Dedifferentiated amniotic fluid mesenchymal stem cell (primary cell): Measurements from ENCODE around the gene AGO1.

ENCODE experiments used
- DNase-seq: peaks from one replicate; pipeline ENCODE4 v3.0.0-alpha.2; 2016; ENCODE audit errors: extremely low spot score

Gene AGO1

GRCh38 chr1:35882945-35883634 lies at the start of gene AGO1:
Gene AGO1, plus strand, starts transcription at chr1:35883209. Its CDS starts 213 bp downstream, at chr1:35883422.
- peak; percentile 89 for DNase-seq

- no peak for DNase-seq
Observed at GRCh38 chr1:35833395-35833794, 49.6 kb upstream of the AGO1 start.

GRCh38 chr1:35834218-35834617 lies 48.8 kb upstream of the AGO1 start:
- DNase-seq = no peak

GRCh38 chr1:35835398-35835797 lies 47.6 kb upstream of the AGO1 start:
- DNase-seq = no peak

- DNase-seq = no peak
Observed at GRCh38 chr1:35836734-35837133, 46.3 kb upstream of the AGO1 start.

- DNase-seq = no peak
Observed at GRCh38 chr1:35838693-35839245, 44.2 kb upstream of the AGO1 start.

- DNase-seq = no peak
Observed at GRCh38 chr1:35844826-35845225, 38.2 kb upstream of the AGO1 start.

GRCh38 chr1:35845766-35846165 lies 37.2 kb upstream of the AGO1 start:
- DNase-seq = peak; percentile 16

GRCh38 chr1:35847935-35848565 lies 35.0 kb upstream of the AGO1 start:
- no peak for DNase-seq

- DNase-seq = no peak
Observed at GRCh38 chr1:35850051-35850450, 33.0 kb upstream of the AGO1 start.

GRCh38 chr1:35850716-35851115 lies 32.3 kb upstream of the AGO1 start:
- no peak for DNase-seq

- peak; percentile 63 for DNase-seq
Observed at GRCh38 chr1:35851132-35851869, 31.7 kb upstream of the AGO1 start.

- DNase-seq = no peak
Observed at GRCh38 chr1:35852241-35852640, 30.8 kb upstream of the AGO1 start.

- DNase-seq = no peak
Observed at GRCh38 chr1:35854989-35855700, 27.9 kb upstream of the AGO1 start.

- DNase-seq = no peak
Observed at GRCh38 chr1:35856964-35857363, 26.0 kb upstream of the AGO1 start.

GRCh38 chr1:35857830-35858229 lies 25.2 kb upstream of the AGO1 start:
- no peak for DNase-seq

GRCh38 chr1:35860696-35861095 lies 22.3 kb upstream of the AGO1 start:
- no peak for DNase-seq

- DNase-seq = no peak
Observed at GRCh38 chr1:35863136-35863535, 19.9 kb upstream of the AGO1 start.

- DNase-seq = no peak
Observed at GRCh38 chr1:35863881-35864625, 19.0 kb upstream of the AGO1 start.

GRCh38 chr1:35864813-35865212 lies 18.2 kb upstream of the AGO1 start:
- DNase-seq = no peak

- DNase-seq = no peak
Observed at GRCh38 chr1:35866991-35867390, 16.0 kb upstream of the AGO1 start.
